Measurements from ENCODE around the gene CLN3. TPM values are rescaled to one million over a fixed set of nuclear protein-coding genes. Genes with fewer than 3 reads are reported as not detected.

CLN3 gene
- total RNA-seq, 4 donors from 2014 or later, result 10.6 to 34.5 (median 22.7) TPM

DNA sequence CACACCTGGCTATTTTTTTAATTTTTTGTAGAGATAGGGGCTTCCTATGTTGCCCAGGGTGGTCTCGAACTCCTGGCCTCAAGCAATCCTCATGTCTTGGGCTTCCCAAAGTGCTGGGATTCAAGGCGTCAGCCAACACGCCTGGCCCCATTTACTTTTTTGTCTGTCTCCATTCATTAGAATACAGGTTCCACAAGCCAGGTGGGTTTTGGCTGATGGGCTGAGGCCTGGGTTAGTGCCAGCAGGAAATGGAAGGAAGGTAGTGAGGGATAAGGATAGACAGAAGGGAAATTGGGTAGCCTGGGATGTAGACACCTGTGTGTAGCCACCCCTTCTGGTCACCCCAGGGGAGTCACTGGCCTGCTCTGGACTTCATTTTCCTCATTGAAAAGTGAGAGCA is 19.2 kb upstream of the CLN3 start:
- TF ChIP-seq, protein P1, sequence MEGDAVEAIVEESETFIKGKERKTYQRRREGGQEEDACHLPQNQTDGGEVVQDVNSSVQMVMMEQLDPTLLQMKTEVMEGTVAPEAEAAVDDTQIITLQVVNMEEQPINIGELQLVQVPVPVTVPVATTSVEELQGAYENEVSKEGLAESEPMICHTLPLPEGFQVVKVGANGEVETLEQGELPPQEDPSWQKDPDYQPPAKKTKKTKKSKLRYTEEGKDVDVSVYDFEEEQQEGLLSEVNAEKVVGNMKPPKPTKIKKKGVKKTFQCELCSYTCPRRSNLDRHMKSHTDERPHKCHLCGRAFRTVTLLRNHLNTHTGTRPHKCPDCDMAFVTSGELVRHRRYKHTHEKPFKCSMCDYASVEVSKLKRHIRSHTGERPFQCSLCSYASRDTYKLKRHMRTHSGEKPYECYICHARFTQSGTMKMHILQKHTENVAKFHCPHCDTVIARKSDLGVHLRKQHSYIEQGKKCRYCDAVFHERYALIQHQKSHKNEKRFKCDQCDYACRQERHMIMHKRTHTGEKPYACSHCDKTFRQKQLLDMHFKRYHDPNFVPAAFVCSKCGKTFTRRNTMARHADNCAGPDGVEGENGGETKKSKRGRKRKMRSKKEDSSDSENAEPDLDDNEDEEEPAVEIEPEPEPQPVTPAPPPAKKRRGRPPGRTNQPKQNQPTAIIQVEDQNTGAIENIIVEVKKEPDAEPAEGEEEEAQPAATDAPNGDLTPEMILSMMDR (IDR thresholded peaks at IDR 0.05; ENCODE audit: low read depth), result no peak

DNA sequence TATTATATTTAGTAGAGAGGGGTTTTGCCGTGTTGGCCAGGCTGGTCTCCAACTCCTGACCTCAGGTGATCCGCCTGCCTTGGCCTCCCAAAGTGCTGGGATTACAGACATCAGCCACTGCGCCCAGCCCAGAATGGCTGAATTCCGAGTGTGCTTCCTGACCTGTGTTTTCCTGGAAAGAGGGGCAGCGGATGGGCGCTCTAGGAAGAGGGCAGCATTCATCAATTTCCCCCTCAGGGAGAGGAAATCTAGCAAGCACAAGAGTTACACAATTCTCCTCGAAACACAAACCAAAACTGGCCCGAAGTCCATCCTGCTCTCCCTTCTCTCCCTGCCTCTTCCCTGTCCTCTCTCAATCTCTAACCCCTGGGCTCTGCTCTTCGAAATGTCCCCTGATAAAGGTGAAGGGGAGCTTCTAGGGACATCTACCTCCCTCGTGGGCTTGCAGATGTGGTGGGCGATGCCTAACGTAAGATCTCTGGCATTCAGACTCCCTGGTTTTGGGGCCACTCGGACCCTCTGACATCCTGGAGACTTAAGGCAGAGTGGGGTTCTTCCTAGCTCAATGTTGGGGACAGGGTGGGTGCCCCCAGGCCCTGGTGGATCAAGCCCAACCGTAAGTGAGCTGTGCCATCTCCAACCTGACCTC is 13.7 kb upstream of the CLN3 start:
- TF ChIP-seq, protein P1 (IDR thresholded peaks at IDR 0.05; ENCODE audit: low read depth), result no peak

DNA sequence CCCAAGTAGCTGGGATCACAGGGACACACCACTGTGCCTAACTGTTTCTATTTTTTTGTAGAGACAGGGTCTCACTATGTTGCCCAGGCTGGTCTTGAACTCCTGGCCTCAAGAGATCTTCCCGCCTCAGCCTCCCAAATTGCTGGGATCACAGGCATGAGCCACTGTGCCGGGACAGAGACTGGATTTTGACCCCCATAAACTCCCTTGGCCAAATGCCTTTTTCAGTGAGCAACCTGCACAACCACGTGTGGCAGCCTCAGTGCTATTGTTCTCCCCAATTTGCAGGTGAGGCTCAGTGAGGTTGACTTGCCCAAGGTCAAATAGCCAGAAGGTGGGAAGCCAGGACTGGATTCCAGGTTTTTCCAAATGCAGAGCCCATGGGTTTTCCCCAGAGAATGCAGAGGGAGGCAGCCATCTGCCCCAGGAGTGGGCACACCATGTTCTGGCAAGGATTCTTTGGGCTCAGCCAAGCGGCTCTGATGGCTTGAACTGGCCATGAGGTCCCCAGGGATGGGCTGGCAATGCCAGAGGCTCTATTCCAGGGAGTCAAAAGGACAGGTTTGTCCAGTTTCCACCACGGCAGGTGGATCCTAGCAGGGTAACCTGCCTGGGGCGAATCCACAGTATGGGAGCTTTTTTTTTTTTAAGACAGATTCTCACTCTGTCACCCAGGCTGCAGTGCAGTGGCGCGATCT is 13.0 kb upstream of the CLN3 start:
- TF ChIP-seq, protein P1 (IDR thresholded peaks at IDR 0.05; ENCODE audit: low read depth), result no peak

DNA sequence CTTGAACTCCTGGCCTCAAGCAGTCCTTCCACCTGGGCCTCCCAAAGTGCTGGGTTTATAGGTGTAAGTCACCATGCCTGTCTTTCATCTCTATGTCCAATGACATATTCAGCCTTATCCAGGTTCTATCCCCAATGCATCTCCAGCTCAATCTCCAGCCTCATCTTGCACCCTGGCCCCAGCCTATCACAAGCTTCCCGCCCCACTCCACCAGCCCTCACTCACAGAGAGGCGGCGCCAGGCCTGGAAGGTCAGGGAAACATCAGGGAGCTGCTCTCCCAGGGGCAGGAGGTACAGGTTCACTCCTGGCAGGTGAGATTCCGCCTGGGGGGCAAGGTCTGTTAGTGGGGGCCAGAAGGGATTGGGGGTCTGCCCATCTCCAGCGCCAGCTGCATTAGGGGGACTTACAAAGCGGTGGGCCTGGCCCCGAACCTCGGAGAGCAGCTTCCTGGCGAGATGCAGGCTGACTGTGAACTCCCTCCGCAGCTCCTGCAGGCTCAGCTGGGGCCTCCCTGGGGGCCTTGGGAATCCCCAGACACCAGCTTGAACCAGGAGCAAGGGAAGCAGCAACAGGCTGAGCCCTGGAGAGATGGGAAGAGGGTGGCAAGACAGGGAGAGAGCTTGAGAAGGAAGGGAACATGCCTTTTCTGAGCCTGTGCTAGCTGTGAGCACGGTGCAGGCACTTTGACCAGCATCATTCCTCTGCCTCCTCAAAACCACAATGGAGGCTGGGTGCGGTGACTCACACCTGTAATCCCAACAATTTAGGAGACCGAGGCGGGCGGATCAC is 11.8 kb upstream of the CLN3 start:
- TF ChIP-seq, protein P1 (IDR thresholded peaks at IDR 0.05; ENCODE audit: low read depth), result no peak

DNA sequence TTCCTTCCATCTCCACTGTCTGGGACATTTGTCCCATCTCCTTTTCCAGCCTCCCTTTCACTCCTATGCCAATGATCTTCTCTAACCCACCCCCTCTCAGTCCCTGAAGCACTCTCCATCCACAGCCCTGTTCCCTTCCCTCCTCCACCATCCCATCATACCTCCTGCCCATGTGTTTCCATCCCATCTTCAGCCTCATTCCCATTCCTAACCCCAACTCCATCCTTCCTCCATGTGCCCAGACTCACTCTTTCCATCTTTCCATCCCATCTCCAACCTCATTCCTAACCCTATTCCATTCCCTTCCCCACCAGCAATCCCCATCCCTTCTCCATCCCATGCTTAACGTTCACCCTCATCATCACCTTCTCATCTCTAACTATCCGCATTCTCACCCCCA is 10.4 kb upstream of the CLN3 start:
- TF ChIP-seq, protein P1 (IDR thresholded peaks at IDR 0.05; ENCODE audit: low read depth), result no peak

DNA sequence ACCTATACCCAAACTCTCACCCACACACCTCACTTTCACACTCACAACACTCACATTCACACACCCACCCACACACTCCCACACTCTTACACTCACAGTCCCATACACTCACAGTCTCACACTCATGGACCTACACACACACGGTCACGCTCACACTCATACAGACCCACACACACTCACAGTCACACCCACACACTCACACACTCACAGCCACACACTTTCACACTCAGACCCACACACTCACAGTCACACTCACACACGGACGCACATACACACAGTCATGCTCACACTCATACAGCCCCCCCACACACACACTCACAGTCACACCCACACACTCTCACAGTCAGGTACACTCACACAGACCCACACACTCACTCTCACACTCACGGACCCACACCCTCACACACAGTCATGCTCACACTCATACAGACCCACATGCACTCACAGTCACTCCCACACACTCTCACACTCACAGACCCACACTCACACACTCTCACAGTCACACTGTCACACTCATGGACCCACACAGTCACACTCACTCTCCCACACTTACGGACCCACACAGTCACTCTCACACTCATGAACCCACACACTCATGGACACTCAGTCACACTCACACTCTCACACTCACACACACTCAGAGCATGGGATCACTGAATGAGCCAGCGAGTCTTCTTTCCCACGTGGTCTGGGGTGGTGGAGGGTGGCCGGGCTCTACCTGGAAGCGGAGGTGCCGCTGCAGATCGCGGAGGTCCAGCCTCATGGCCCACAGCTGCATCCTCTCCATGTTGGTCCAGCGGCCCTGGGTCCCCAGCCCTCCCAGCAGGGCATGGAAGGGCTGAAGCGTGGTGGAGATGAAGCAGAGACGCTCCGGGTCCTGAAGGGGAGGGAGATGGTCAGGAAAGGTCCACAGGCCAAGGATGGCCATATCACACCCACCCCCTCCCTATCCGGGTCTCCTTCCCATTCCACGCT is 9.7 kb upstream of the CLN3 start:
- TF ChIP-seq, protein P1 (IDR thresholded peaks at IDR 0.05; ENCODE audit: low read depth), result no peak

Measured in subcutaneous adipose tissue (tissue), 4 donors.